Activated effector memory CD4-positive, alpha-beta T cell treated with anti-CD3 and anti-CD28 coated beads, Interleukin-2, amount 50 U/mL, for 16 hours (primary cell): Measurements from ENCODE around the gene IQGAP1.

Source experiments
- DNase-seq: peaks from one replicate; pipeline ENCODE4 v3.0.0-alpha.2; 2020

IQGAP1 gene

DNA sequence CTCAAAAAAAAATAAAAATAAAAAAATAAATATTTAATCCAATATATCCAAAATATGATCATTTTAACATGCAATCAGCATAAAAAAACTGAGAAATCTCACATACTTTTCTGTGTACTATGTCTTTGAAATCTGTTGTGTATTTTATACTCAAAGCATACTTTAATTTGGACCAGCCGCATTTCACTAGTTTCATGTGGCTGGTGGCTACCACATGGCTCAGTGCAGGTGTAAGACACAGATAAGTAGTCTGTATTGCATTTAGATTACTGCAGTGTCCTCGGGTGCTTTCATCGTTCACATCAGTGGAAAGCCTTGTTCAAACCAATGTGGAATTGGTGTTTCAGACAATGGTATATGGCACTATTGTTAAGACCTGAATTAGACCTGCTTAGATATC lies 152.7 kb downstream of the IQGAP1 start:
- no peak for DNase-seq

DNA sequence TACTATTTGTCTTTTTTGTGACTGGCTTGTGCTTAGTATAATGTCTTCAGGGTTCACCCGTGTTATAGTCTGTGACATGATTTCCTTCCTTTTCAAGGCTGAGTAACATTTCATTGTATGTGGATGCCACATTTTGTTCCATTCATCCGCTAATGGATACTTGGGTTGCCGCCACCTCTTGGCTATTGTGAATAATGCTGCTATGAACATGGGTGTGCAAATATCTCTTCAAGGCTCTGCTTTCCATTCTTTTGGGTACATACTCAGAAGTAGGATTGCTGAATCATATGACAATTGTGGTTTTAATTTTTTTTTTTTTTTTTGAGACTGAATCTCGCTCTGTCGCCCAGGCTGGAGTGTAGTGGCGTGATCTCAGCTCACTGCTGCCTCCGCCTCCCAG lies 157.1 kb downstream of the IQGAP1 start:
- DNase-seq: no peak

DNA sequence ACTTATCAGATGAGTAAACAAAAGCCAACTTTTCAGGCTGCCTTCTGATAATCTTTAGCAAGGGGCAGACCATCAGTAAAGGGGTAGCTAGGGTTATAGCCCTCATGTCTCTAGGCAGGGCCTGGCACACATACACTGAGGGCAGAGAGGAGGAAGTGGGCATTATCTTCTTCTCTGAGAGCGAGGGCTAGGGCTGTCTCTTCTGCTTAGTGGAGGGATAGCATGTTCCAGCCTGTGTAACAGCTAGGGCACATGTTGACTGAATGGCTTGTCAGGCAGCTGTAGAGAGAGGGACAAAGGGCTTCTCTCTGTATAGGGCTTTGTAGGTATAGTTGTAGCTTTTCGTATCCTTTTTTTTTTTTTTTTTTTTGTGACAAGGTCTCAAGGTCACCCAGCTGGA lies 159.5 kb downstream of the IQGAP1 start:
- DNase-seq: no peak

DNA sequence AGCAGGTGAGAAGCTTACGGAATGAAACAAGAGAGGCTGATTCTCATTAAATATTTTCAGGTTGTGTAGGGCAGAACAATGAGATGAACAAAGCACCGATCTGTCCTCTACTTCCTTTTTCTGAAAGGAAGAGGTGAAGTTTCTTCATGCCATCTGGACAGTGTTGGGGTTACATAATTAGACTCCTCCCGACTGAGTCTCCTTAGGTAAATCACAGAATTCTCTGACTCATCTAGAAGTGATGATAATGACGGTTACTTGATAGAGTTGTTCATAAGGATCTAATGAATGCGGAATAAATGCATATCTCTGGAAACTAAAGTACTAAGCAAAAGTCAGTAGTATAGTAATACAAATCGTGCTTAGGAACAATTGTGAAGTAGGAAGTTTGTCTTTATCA lies 162.9 kb downstream of the IQGAP1 start:
- no peak for DNase-seq
